Measurements from ENCODE around the gene ADCY9. TPM values are rescaled to one million over a fixed set of nuclear protein-coding genes. Genes with fewer than 3 reads are reported as not detected.

ADCY9 gene
- total RNA-seq, 1 experiment from 2014 or later = 7.8 TPM

GRCh38 chr16:4003576-4003975, 112.7 kb downstream of the ADCY9 start:
- DNase-seq (ENCODE audit: low read depth) = no peak

- no peak for DNase-seq (ENCODE audit: low read depth)
Measured at GRCh38 chr16:4003166-4003565, 113.1 kb downstream of the ADCY9 start.

GRCh38 chr16:4002121-4002520, 114.1 kb downstream of the ADCY9 start:
- DNase-seq (ENCODE audit: low read depth) = no peak

- DNase-seq (ENCODE audit: low read depth) = no peak
Measured at GRCh38 chr16:3999479-4000325, 116.5 kb downstream of the ADCY9 start.

- DNase-seq (ENCODE audit: low read depth) = no peak
Measured at GRCh38 chr16:3998793-3999478, 117.3 kb downstream of the ADCY9 start.

GRCh38 chr16:3997231-3997841, 118.9 kb downstream of the ADCY9 start:
- no peak for DNase-seq (ENCODE audit: low read depth)

GRCh38 chr16:3995001-3995400, 121.2 kb downstream of the ADCY9 start:
- no peak for DNase-seq (ENCODE audit: low read depth)

GRCh38 chr16:3993052-3993785, 123.0 kb downstream of the ADCY9 start:
- DNase-seq (ENCODE audit: low read depth) = no peak

- no peak for DNase-seq (ENCODE audit: low read depth)
Measured at GRCh38 chr16:3992297-3993051, 123.8 kb downstream of the ADCY9 start.

GRCh38 chr16:3988824-3989223, 127.4 kb downstream of the ADCY9 start:
- no peak for DNase-seq (ENCODE audit: low read depth)

- DNase-seq (ENCODE audit: low read depth) = no peak
Measured at GRCh38 chr16:3988011-3988410, 128.2 kb downstream of the ADCY9 start.

GRCh38 chr16:3987231-3987630, 129.0 kb downstream of the ADCY9 start:
- DNase-seq (ENCODE audit: low read depth) = no peak

GRCh38 chr16:3986235-3986544, 130.1 kb downstream of the ADCY9 start:
- DNase-seq (ENCODE audit: low read depth) = no peak

GRCh38 chr16:3984111-3985060, 131.9 kb downstream of the ADCY9 start:
- DNase-seq (ENCODE audit: low read depth) = no peak

- peak; percentile 5 for DNase-seq (ENCODE audit: low read depth)
Measured at GRCh38 chr16:3983081-3983520, 133.1 kb downstream of the ADCY9 start.

- DNase-seq (ENCODE audit: low read depth) = no peak
Measured at GRCh38 chr16:3982216-3982615, 134.0 kb downstream of the ADCY9 start.

- peak; percentile 68 for DNase-seq (ENCODE audit: low read depth)
Measured at GRCh38 chr16:3980253-3981111, 135.8 kb downstream of the ADCY9 start.

GRCh38 chr16:3979518-3979917, 136.7 kb downstream of the ADCY9 start:
- DNase-seq (ENCODE audit: low read depth) = no peak

GRCh38 chr16:3979070-3979469, 137.2 kb downstream of the ADCY9 start:
- DNase-seq (ENCODE audit: low read depth) = no peak

Data from RPMI7951 (cell line).